GM12878 (cell line): ENCODE data around the gene RHBDF2. TPM values are rescaled to one million over a fixed set of nuclear protein-coding genes. Genes with fewer than 3 reads are reported as not detected.
A peak's percentile ranks its signal among the peaks of the same experiment; 100 is the strongest.

Experiments used
- ATAC-seq: fragments of 200-7000 bp; cut with Tn5 transposase; 3 replicates; pipeline ENCODE4 v1.9.1; 2020; ENCODE audit warnings: mild to moderate bottlenecking, moderate library complexity
- BruUV-seq: library from RNA; stranded (reverse); fragments of 400-500 nt; replicated peaks from 2 replicates; lab custom pipeline; 2021; lab: Mats Ljungman, UMichigan
- CTCF ChIA-PET: fragments of 300-600 bp; sonication (Branson Sonifier 250); formaldehyde crosslinking; extraction: SDS; loops from one replicate; lab custom pipeline; 2021; ENCODE audit warnings: inconsistent platforms; lab: Yijun Ruan, JAX
- POLR2A ChIA-PET: fragments of 350-600 bp; formaldehyde crosslinking; extraction: SDS; loops from one replicate; lab custom pipeline; 2021; ENCODE audit warnings: inconsistent platforms; lab: Charles Lee
- RAD21 ChIA-PET: fragments of 300-600 bp; sonication (Branson Sonifier 250); formaldehyde crosslinking; loops from one replicate; lab custom pipeline; 2023; ENCODE audit warnings: antibody characterized with exemption; ENCODE audit not compliant: unreplicated experiment; lab: Charles Lee
- SMC1A ChIA-PET: fragments of 300-600 bp; sonication (Branson Sonifier 250); formaldehyde crosslinking; loops from one replicate; lab custom pipeline; 2023; ENCODE audit not compliant: unreplicated experiment, uncharacterized antibody; lab: Charles Lee
- DNase-seq: peaks from one replicate; pipeline ENCODE4 v3.0.0-alpha.2; 2011; ENCODE audit warnings: low read depth, low spot score
- FAIRE-seq: peaks from 3 replicates; lab custom pipeline; 2011; peaks lifted over from hg19 to GRCh38; lab: Jason Lieb, UNC
- H2AFZ ChIP-seq: 2 replicates; pipeline ENCODE4 v1.6.0; 2011; ENCODE audit warnings: low read depth, low read length, control low read depth; ENCODE audit not compliant: control insufficient read depth
- H3K27ac ChIP-seq: 2 replicates; pipeline ENCODE4 v1.5.1; 2011; ENCODE audit warnings: control low read depth; ENCODE audit not compliant: control insufficient read depth, insufficient read depth
- H3K27me3 ChIP-seq, 2 experiments: replicated peaks in 1 of 2; 2 replicates each; pipeline versions ENCODE4 v1.6.0 to v1.6.1; 2011; ENCODE audit warnings: low read length in 1 of 2; ENCODE audit not compliant: control insufficient read depth in 2 of 2, insufficient read depth in 2 of 2
- H3K36me3 ChIP-seq, 2 experiments: 2 replicates each; pipeline ENCODE4 v1.5.1; 2011; ENCODE audit warnings: low read length in 1 of 2; ENCODE audit not compliant: control insufficient read depth in 2 of 2, insufficient read depth in 2 of 2
- H3K4me1 ChIP-seq: 2 replicates; pipeline ENCODE4 v1.6.1; 2011; ENCODE audit warnings: mild to moderate bottlenecking, low read length, moderate library complexity, mixed read lengths; ENCODE audit not compliant: control insufficient read depth, insufficient read depth
- H3K4me2 ChIP-seq: 2 replicates; pipeline ENCODE4 v1.6.0; 2011; ENCODE audit warnings: control low read depth; ENCODE audit not compliant: control insufficient read depth, insufficient read depth
- H3K4me3 ChIP-seq: fragments of 200-600 bp; sonication (generic); 2 replicates; pipeline ENCODE4 v1.5.1; 2016
- H3K79me2 ChIP-seq: 2 replicates; pipeline ENCODE4 v1.6.0; 2011; ENCODE audit warnings: low read length; ENCODE audit not compliant: control insufficient read depth, insufficient read depth
- H3K9ac ChIP-seq: 2 replicates; pipeline ENCODE4 v1.8.0; 2011; ENCODE audit warnings: low read length, control low read depth, mixed read lengths; ENCODE audit not compliant: control insufficient read depth, insufficient read depth
- H3K9me3 ChIP-seq: replicated peaks from 3 replicates; pipeline ENCODE4 v1.5.1; 2011; ENCODE audit warnings: mild to moderate bottlenecking, low read length; ENCODE audit not compliant: control insufficient read depth, insufficient read depth
- H4K20me1 ChIP-seq: 2 replicates; pipeline ENCODE4 v1.6.0; 2011; ENCODE audit not compliant: control insufficient read depth, insufficient read depth
- CHD4 ChIP-seq: fragments of 200-600 bp; sonication (generic); IDR thresholded peaks from 2 replicates; pipeline ENCODE4 v1.6.1; 2016; ENCODE audit warnings: mild to moderate bottlenecking
- ESRRA ChIP-seq: IDR thresholded peaks from 2 replicates; pipeline ENCODE4 v1.6.1; 2012; ENCODE audit warnings: mild to moderate bottlenecking, low read length, improper control_type of control experiment
- ETV6 ChIP-seq, 2 experiments: fragments of 450-650 bp in 1 of 2; IDR thresholded peaks in 1 of 2; conservative IDR thresholded peaks in 1 of 2; 2 replicates each; pipeline ENCODE4 v1.6.1; 2014; ENCODE audit warnings: antibody characterized with exemption in 1 of 2, borderline replicate concordance in 1 of 2, low read depth in 1 of 2, mild to moderate bottlenecking in 1 of 2, moderate library complexity in 1 of 2
- HDGF ChIP-seq: fragments of 450-650 bp; IDR thresholded peaks from 2 replicates; pipeline ENCODE4 v1.6.1; 2016; ENCODE audit warnings: antibody characterized with exemption
- STAT3 ChIP-seq: IDR thresholded peaks from 2 replicates; pipeline ENCODE4 v1.6.1; 2011; ENCODE audit warnings: low read depth, low read length, improper control_type of control experiment
- SUPT20H ChIP-seq: IDR thresholded peaks from 2 replicates; pipeline ENCODE4 v1.6.1; 2011; ENCODE audit warnings: low read depth, mild to moderate bottlenecking, low read length, moderate library complexity, borderline replicate concordance; ENCODE audit not compliant: control insufficient read depth
- WGBS: methylation state at CpG from one replicate; pipeline ENCODE4 v1.1.6; 2016; ENCODE audit warnings: low lambda C conversion rate; ENCODE audit not compliant: insufficient replicate concordance, insufficient coverage; ENCODE audit errors: missing lambda C conversion rate; 5-methylcytosine and 5-hydroxymethylcytosine counted together
- in situ Hi-C: fragments of 300-500 bp; cut with MboI; formaldehyde crosslinking; loops from 9 replicates; pipeline ENCODE4 v1.14.3; 2018; ENCODE audit warnings: mixed read lengths
- intact Hi-C: fragments of 100-400 bp; cut with micrococcal nuclease; formaldehyde crosslinking; loops from one replicate; pipeline ENCODE4 v1.14.2; 2022; ENCODE audit not compliant: unreplicated experiment
- polyA plus RNA-seq, 11 experiments: library from polyadenylated mRNA; depleted of rRNA in 4 of 11; unstranded in 6 of 11; stranded (reverse) in 5 of 11; fragments of >200 nt; fragmentation: Nextera tagmentation in 4 of 11; fragmentation: Illumina TruSeq in 1 of 11; extraction: Ambion mirVana in 4 of 11; extraction: Trizol in 1 of 11; gene quantifications; 1 replicate in 1 of 11; 2 replicates in 10 of 11; pipeline versions ENCODE4 v1.2.1 to v1.2.3, GENCODE V29; 2011 to 2016; ENCODE audit warnings: inconsistent platforms in 2 of 11, missing spikeins in 2 of 11, low read depth in 1 of 11
- total RNA-seq, 4 experiments: library from RNA; depleted of rRNA in 3 of 4; stranded (reverse); fragments of >200 nt in 3 of 4; fragmentation: Illumina TruSeq in 1 of 4; extraction: Trizol in 1 of 4; gene quantifications; 2 replicates each; pipeline versions ENCODE4 v1.2.1 to v1.2.3, GENCODE V29; 2013 to 2021
- TF ChIP-seq, protein P1 (sequence below): fragments of 150-350 bp; IDR thresholded peaks from 2 replicates; pipeline ENCODE4 v1.6.1; 2014; ENCODE audit warnings: mild to moderate bottlenecking, low read depth, low read length

The RHBDF2 gene
- total and polyA plus RNA-seq, 10 of the 15 experiments (the other 5 are each of a cell fraction or from before 2014, with no cell fraction given): 0.97 to 43.0 (median 18.7) TPM

- FAIRE-seq (no peak), DNase-seq (no peak), ATAC-seq (no peak)
- peak overlapping the region; percentile 41 for H3K27ac ChIP-seq
- H3K4me2 ChIP-seq: no peak overlapping the region
- no peaks in the 10 kb centered on the region for H3K27me3 ChIP-seq
- H3K79me2 ChIP-seq: peaks cover 75% of the 10 kb centered on the region
- 95% methylated on average over 13 of the region's 13 CpGs for WGBS
- in situ Hi-C loops: no loop called here
- H4K20me1 ChIP-seq: no peaks in the 10 kb centered on the region
- TF ChIP-seq, protein P1, sequence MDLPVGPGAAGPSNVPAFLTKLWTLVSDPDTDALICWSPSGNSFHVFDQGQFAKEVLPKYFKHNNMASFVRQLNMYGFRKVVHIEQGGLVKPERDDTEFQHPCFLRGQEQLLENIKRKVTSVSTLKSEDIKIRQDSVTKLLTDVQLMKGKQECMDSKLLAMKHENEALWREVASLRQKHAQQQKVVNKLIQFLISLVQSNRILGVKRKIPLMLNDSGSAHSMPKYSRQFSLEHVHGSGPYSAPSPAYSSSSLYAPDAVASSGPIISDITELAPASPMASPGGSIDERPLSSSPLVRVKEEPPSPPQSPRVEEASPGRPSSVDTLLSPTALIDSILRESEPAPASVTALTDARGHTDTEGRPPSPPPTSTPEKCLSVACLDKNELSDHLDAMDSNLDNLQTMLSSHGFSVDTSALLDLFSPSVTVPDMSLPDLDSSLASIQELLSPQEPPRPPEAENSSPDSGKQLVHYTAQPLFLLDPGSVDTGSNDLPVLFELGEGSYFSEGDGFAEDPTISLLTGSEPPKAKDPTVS: no peak
- TF ChIP-seq ETV6 (conservative IDR thresholded peaks at IDR 0.05 in 1 of 2, IDR thresholded peaks at IDR 0.05 in 1 of 2; ENCODE audit: borderline replicate concordance in 1 of 2, low read depth in 1 of 2) (no peak), STAT3 (no peak), CHD4 (no peak), ESRRA (no peak), HDGF (no peak), SUPT20H (no peak)
- intact Hi-C loops: no loop called here
- H3K4me1 ChIP-seq: peaks cover 58% of the 10 kb centered on the region
- POLR2A ChIA-PET: no interaction called here
- no peak overlapping the region for H2AFZ ChIP-seq
- H3K9ac ChIP-seq: no peak overlapping the region
- SMC1A ChIA-PET: no interaction called here
- H3K4me3 ChIP-seq: no peak overlapping the region
- H3K36me3 ChIP-seq: peaks cover 0 to 8% of the 10 kb centered on the region in 2 experiments; a peak in 2 of 4 replicates
- RAD21 ChIA-PET: no interaction called here
- CTCF ChIA-PET: interaction anchor here (0.7 to 1.4 kb wide), 2 partner anchors 45 to 137 kb away, joined by 3 read pairs; no protein-coding TSS in a partner anchor
- no peaks in the 10 kb centered on the region for H3K9me3 ChIP-seq
- no TSS peak for BruUV-seq
These were observed 59.4 kb downstream of the RHBDF2 start for GRCh38 chr17:76441686-76442340.
